Measurements from ENCODE around the gene STX8. TPM values are rescaled to one million over a fixed set of nuclear protein-coding genes. Genes with fewer than 3 reads are reported as not detected.
A peak's percentile ranks its signal among the peaks of the same experiment; 100 is the strongest.

Gene STX8
- total RNA-seq, 2 donors from 2014 or later = 46.6 to 72.4 TPM

- no peaks in the 10 kb centered on the region for H3K27me3 ChIP-seq (replicated peaks; ENCODE audit: insufficient read depth)
- WGBS = 42% methylated on average over 2 of the region's 2 CpGs
Observed at GRCh38 chr17:9292561-9292941, 283.1 kb downstream of the STX8 start.

GRCh38 chr17:9291912-9292560 is 283.6 kb downstream of the STX8 start:
- TF ChIP-seq CTCF (IDR thresholded peaks at IDR 0.05) (peak; percentile 47 to 88 (median 68)), POLR2A (IDR thresholded peaks at IDR 0.05) (no peak), POLR2AphosphoS5 (IDR thresholded peaks at IDR 0.05) (no peak)
- intact Hi-C loops (cut with DNase I) = loop anchor here (5.0 kb wide), 1 partner anchor 50 kb away; no protein-coding TSS in a partner anchor
- no peaks in the 10 kb centered on the region for H3K9me3 ChIP-seq
- H3K4me3 ChIP-seq = no peak overlapping the region
- no peaks in the 10 kb centered on the region for H3K27me3 ChIP-seq (replicated peaks; ENCODE audit: insufficient read depth)
- 37% methylated on average over 8 of the region's 8 CpGs for WGBS
- H3K36me3 ChIP-seq = no peaks in the 10 kb centered on the region
- H3K27ac ChIP-seq = peak overlapping the region; percentile 22 to 41
- peak; percentile 46 for DNase-seq (ENCODE audit: low spot score)
- no peaks in the 10 kb centered on the region for H3K4me1 ChIP-seq (replicated peaks)

More at GRCh38 chr17:9292561-9292941, 283.1 kb downstream of the STX8 start:
- Histone ChIP-seq H3K4me1 (replicated peaks) (no peaks in the 10 kb centered on the region), H3K9me3 (no peaks in the 10 kb centered on the region), H3K4me3 (no peak overlapping the region), H3K36me3 (no peaks in the 10 kb centered on the region), H3K27ac (peak overlapping the region; percentile 22 to 41)
- DNase-seq (ENCODE audit: low spot score) = no peak
- intact Hi-C loops (cut with DNase I) = loop anchor here (5.0 kb wide), 1 partner anchor 50 kb away; no protein-coding TSS in a partner anchor
- TF ChIP-seq CTCF (IDR thresholded peaks at IDR 0.05) (no peak), POLR2A (IDR thresholded peaks at IDR 0.05) (no peak), POLR2AphosphoS5 (IDR thresholded peaks at IDR 0.05) (no peak)

GRCh38 chr17:9290226-9290613 is 285.4 kb downstream of the STX8 start:
- TF ChIP-seq POLR2A (IDR thresholded peaks at IDR 0.05) = no peak
- TF ChIP-seq CTCF (IDR thresholded peaks at IDR 0.05) = no peak
- no peak for TF ChIP-seq POLR2AphosphoS5 (IDR thresholded peaks at IDR 0.05)
- intact Hi-C loops (cut with DNase I) = loop anchor here (5.0 kb wide), 1 partner anchor 48 kb away; no protein-coding TSS in a partner anchor
- Histone ChIP-seq H3K4me1 (replicated peaks) (no peaks in the 10 kb centered on the region), H3K4me3 (no peak overlapping the region), H3K36me3 (no peaks in the 10 kb centered on the region), H3K27ac (no peak overlapping the region), H3K27me3 (replicated peaks; ENCODE audit: insufficient read depth) (no peaks in the 10 kb centered on the region), H3K9me3 (no peaks in the 10 kb centered on the region)
- WGBS = 71% methylated on average over 7 of the region's 7 CpGs
- no peak for DNase-seq (ENCODE audit: low spot score)

GRCh38 chr17:9287306-9287705 is 288.3 kb downstream of the STX8 start:
- Histone ChIP-seq H3K27ac (no peak overlapping the region), H3K36me3 (no peaks in the 10 kb centered on the region), H3K4me1 (replicated peaks) (no peaks in the 10 kb centered on the region), H3K4me3 (no peak overlapping the region), H3K9me3 (no peaks in the 10 kb centered on the region), H3K27me3 (replicated peaks; ENCODE audit: insufficient read depth) (no peaks in the 10 kb centered on the region)
- WGBS = 93% methylated on average over 2 of the region's 2 CpGs
- DNase-seq (ENCODE audit: low spot score) = no peak
- no peak for TF ChIP-seq POLR2AphosphoS5 (IDR thresholded peaks at IDR 0.05)
- TF ChIP-seq CTCF (IDR thresholded peaks at IDR 0.05) = no peak
- no peak for TF ChIP-seq POLR2A (IDR thresholded peaks at IDR 0.05)
- intact Hi-C loops (cut with DNase I) = no loop called here

GRCh38 chr17:9286434-9286833 is 289.2 kb downstream of the STX8 start:
- Histone ChIP-seq H3K4me3 (no peak overlapping the region), H3K27ac (no peak overlapping the region), H3K27me3 (replicated peaks; ENCODE audit: insufficient read depth) (no peaks in the 10 kb centered on the region), H3K9me3 (no peaks in the 10 kb centered on the region), H3K36me3 (no peaks in the 10 kb centered on the region), H3K4me1 (replicated peaks) (no peaks in the 10 kb centered on the region)
- intact Hi-C loops (cut with DNase I) = no loop called here
- TF ChIP-seq POLR2AphosphoS5 (IDR thresholded peaks at IDR 0.05) = no peak
- DNase-seq (ENCODE audit: low spot score) = no peak
- WGBS = 58% methylated on average over 7 of the region's 7 CpGs

All from prostate gland (tissue), 2 donors.